Osteoblast (primary cell): ENCODE data around the gene GALNT2. TPM values are rescaled to one million over a fixed set of nuclear protein-coding genes. Genes with fewer than 3 reads are reported as not detected.

ENCODE experiments used
- DNase-seq: peaks from one replicate; pipeline ENCODE4 v3.0.0; 2011; ENCODE audit warnings: low spot score, mixed read lengths; ENCODE audit not compliant: insufficient read length; ENCODE audit errors: missing footprints
- H2AFZ ChIP-seq: 2 replicates; pipeline ENCODE4 v1.6.0; 2011; ENCODE audit warnings: mild to moderate bottlenecking, low read length
- H3K27ac ChIP-seq: 2 replicates; pipeline ENCODE4 v1.5.1; 2011; ENCODE audit warnings: mild to moderate bottlenecking, low read depth, low read length, moderate library complexity
- H3K27me3 ChIP-seq: 2 replicates; pipeline ENCODE4 v1.6.0; 2012; ENCODE audit warnings: mild to moderate bottlenecking, control low read depth, inconsistent platforms, low read length, moderate library complexity; ENCODE audit not compliant: insufficient read depth
- H3K36me3 ChIP-seq: 2 replicates; pipeline ENCODE4 v1.5.1; 2011; ENCODE audit warnings: mild to moderate bottlenecking, low read length, control low read depth, moderate library complexity; ENCODE audit not compliant: insufficient read depth
- H3K4me1 ChIP-seq: 2 replicates; pipeline ENCODE4 v1.5.1; 2011; ENCODE audit warnings: mild to moderate bottlenecking, low read length, control low read depth, moderate library complexity; ENCODE audit not compliant: insufficient read depth
- H3K4me2 ChIP-seq: 2 replicates; pipeline ENCODE4 v1.6.0; 2011; ENCODE audit warnings: mild to moderate bottlenecking, low read length; ENCODE audit not compliant: insufficient read depth
- H3K4me3 ChIP-seq: fragments of 200-600 bp; sonication (generic); 3 replicates; pipeline ENCODE4 v1.5.1; 2012; ENCODE audit warnings: mild to moderate bottlenecking, low read length, inconsistent platforms; ENCODE audit not compliant: insufficient read depth
- H3K79me2 ChIP-seq: 2 replicates; pipeline ENCODE4 v1.6.0; 2012; ENCODE audit warnings: mild to moderate bottlenecking, low read length, control low read depth, inconsistent platforms; ENCODE audit not compliant: insufficient read depth
- H3K9me3 ChIP-seq: 2 replicates; pipeline ENCODE4 v1.5.1; 2011; ENCODE audit warnings: low read depth, low read length, control low read depth
- H4K20me1 ChIP-seq: 2 replicates; pipeline ENCODE4 v1.6.0; 2012; ENCODE audit warnings: mild to moderate bottlenecking, low read length, control low read depth; ENCODE audit not compliant: insufficient read depth
- CTCF ChIP-seq: IDR thresholded peaks from 2 replicates; pipeline ENCODE4 v1.5.1; 2011; ENCODE audit warnings: mild to moderate bottlenecking, low read depth, low read length, moderate library complexity; ENCODE audit errors: extremely low read depth
- total RNA-seq: library from RNA; depleted of rRNA; stranded (reverse); fragments of >200 nt; gene quantifications from 2 replicates; pipeline ENCODE4 v1.2.3, GENCODE V29; 2012

Gene GALNT2
- total RNA-seq, 1 donor: 83.2 TPM

- H3K4me1 ChIP-seq: no peaks in the 10 kb centered on the region
- H4K20me1 ChIP-seq: no peaks in the 10 kb centered on the region
- no peaks in the 10 kb centered on the region for H3K9me3 ChIP-seq
- H2AFZ ChIP-seq: no peak overlapping the region
- peaks cover 11% of the 10 kb centered on the region for H3K27me3 ChIP-seq
- no peak for DNase-seq
- no peaks in the 10 kb centered on the region for H3K36me3 ChIP-seq
- H3K4me2 ChIP-seq: no peak overlapping the region
- TF ChIP-seq CTCF: no peak
- no peak overlapping the region for H3K27ac ChIP-seq
- no peak overlapping the region for H3K4me3 ChIP-seq
- no peaks in the 10 kb centered on the region for H3K79me2 ChIP-seq
Measured at GRCh38 chr1:230057100-230057499, 9.9 kb upstream of the GALNT2 start.

GRCh38 chr1:230057681-230058565 is 9.1 kb upstream of the GALNT2 start:
- H3K36me3 ChIP-seq: no peaks in the 10 kb centered on the region
- H3K9me3 ChIP-seq: no peaks in the 10 kb centered on the region
- no peak overlapping the region for H3K27ac ChIP-seq
- no peak overlapping the region for H3K4me2 ChIP-seq
- TF ChIP-seq CTCF: no peak
- peaks cover 11% of the 10 kb centered on the region for H3K27me3 ChIP-seq
- no peak overlapping the region for H3K4me3 ChIP-seq
- H3K79me2 ChIP-seq: no peaks in the 10 kb centered on the region
- no peaks in the 10 kb centered on the region for H3K4me1 ChIP-seq
- no peaks in the 10 kb centered on the region for H4K20me1 ChIP-seq
- DNase-seq: no peak
- no peak overlapping the region for H2AFZ ChIP-seq

GRCh38 chr1:230058626-230059025 is 8.4 kb upstream of the GALNT2 start:
- Histone ChIP-seq H4K20me1 (no peaks in the 10 kb centered on the region), H3K27me3 (peaks cover 11% of the 10 kb centered on the region), H2AFZ (no peak overlapping the region), H3K4me3 (no peak overlapping the region), H3K27ac (no peak overlapping the region), H3K4me1 (no peaks in the 10 kb centered on the region), H3K9me3 (no peaks in the 10 kb centered on the region), H3K79me2 (no peaks in the 10 kb centered on the region), H3K4me2 (no peak overlapping the region), H3K36me3 (no peaks in the 10 kb centered on the region)
- no peak for DNase-seq
- no peak for TF ChIP-seq CTCF

GRCh38 chr1:230061801-230062200 is 5.2 kb upstream of the GALNT2 start:
- no peak overlapping the region for H3K4me3 ChIP-seq
- TF ChIP-seq CTCF: no peak
- H3K9me3 ChIP-seq: no peaks in the 10 kb centered on the region
- H3K27me3 ChIP-seq: peaks cover 11% of the 10 kb centered on the region
- DNase-seq: no peak
- H3K36me3 ChIP-seq: no peaks in the 10 kb centered on the region
- H2AFZ ChIP-seq: no peak overlapping the region
- H3K27ac ChIP-seq: no peak overlapping the region
- H3K4me1 ChIP-seq: peaks cover 6% of the 10 kb centered on the region
- H3K79me2 ChIP-seq: no peaks in the 10 kb centered on the region
- no peaks in the 10 kb centered on the region for H4K20me1 ChIP-seq
- no peak overlapping the region for H3K4me2 ChIP-seq
